ENCODE data around the gene KCTD3. TPM values are rescaled to one million over a fixed set of nuclear protein-coding genes. Genes with fewer than 3 reads are reported as not detected.
A peak's percentile ranks its signal among the peaks of the same experiment; 100 is the strongest.

KCTD3 gene
- total RNA-seq, 1 donor: 48.9 TPM

DNA sequence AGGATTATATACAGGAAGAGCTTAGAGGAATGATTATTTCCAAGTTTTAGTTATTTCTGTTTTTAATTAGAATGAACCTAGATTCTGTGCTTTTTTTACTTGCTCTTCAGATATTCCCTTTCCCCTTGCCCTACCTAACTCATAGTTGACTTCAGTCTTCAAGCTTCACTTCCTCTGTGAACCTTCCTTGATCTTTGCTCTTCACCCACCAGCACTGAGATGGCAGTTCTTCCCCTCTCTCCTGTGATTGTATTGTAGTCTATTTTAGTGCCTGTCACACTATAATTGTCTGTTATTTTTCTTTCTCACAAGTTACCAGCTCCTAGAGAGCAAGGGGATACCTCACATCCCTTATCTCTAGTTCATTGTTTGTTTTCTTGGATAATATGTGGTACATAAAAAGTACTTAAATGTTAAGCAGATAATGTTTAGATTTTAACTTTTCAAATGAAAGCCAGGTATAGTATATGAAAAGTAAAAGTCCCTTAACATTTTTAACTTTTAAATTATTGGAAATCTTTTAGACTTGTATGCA lies 33.2 kb downstream of the KCTD3 start:
- no peak overlapping the region for H3K27ac ChIP-seq (ENCODE audit: low read depth, low read length)
- H4K20me1 ChIP-seq (ENCODE audit: insufficient read depth, low read length): no peaks in the 10 kb centered on the region
- peaks cover 29% of the 10 kb centered on the region for H3K36me3 ChIP-seq (ENCODE audit: insufficient read depth, low read length)
- no peak overlapping the region for H3K4me2 ChIP-seq (ENCODE audit: insufficient read depth, low read length)
- peaks cover 13% of the 10 kb centered on the region for H3K4me1 ChIP-seq (ENCODE audit: insufficient read depth, low read length)
- no peaks in the 10 kb centered on the region for H3K27me3 ChIP-seq (ENCODE audit: insufficient read depth, low read length)
- H3K79me2 ChIP-seq (ENCODE audit: insufficient read depth, low read length): peaks cover 5% of the 10 kb centered on the region
- H3K9me3 ChIP-seq (ENCODE audit: low read depth, low read length): no peaks in the 10 kb centered on the region
- DNase-seq (ENCODE audit: insufficient read length, low spot score, missing footprints): no peak
- H2AFZ ChIP-seq (ENCODE audit: low read length): no peak overlapping the region
- H3K4me3 ChIP-seq (ENCODE audit: insufficient read depth, low read length): no peak overlapping the region
- TF ChIP-seq, protein P1, sequence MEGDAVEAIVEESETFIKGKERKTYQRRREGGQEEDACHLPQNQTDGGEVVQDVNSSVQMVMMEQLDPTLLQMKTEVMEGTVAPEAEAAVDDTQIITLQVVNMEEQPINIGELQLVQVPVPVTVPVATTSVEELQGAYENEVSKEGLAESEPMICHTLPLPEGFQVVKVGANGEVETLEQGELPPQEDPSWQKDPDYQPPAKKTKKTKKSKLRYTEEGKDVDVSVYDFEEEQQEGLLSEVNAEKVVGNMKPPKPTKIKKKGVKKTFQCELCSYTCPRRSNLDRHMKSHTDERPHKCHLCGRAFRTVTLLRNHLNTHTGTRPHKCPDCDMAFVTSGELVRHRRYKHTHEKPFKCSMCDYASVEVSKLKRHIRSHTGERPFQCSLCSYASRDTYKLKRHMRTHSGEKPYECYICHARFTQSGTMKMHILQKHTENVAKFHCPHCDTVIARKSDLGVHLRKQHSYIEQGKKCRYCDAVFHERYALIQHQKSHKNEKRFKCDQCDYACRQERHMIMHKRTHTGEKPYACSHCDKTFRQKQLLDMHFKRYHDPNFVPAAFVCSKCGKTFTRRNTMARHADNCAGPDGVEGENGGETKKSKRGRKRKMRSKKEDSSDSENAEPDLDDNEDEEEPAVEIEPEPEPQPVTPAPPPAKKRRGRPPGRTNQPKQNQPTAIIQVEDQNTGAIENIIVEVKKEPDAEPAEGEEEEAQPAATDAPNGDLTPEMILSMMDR (IDR thresholded peaks at IDR 0.05; ENCODE audit: extremely low read depth, low read depth, low read length): no peak

DNA sequence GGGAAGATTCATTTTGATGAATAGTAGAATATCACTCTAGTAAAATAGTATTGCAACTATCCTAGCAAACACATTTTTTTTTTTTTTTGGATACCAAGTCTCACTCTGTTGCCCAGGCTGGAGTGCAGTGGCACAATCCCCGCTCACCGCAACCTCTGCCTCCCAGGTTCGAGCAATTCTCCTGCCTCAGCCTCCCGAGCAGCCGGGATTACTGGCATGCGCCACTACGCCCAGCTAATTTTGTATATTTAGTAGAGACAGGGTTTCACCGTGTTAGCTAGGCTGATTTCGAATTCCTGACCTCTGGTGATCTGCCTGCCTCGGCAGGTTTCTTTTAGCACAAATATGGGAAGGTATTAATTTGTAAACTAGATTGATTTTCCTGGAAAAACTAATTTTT lies 33.8 kb downstream of the KCTD3 start:
- H3K4me3 ChIP-seq (ENCODE audit: insufficient read depth, low read length): no peak overlapping the region
- H3K4me1 ChIP-seq (ENCODE audit: insufficient read depth, low read length): peaks cover 13% of the 10 kb centered on the region
- H3K36me3 ChIP-seq (ENCODE audit: insufficient read depth, low read length): peaks cover 26% of the 10 kb centered on the region
- no peak overlapping the region for H3K27ac ChIP-seq (ENCODE audit: low read depth, low read length)
- H4K20me1 ChIP-seq (ENCODE audit: insufficient read depth, low read length): no peaks in the 10 kb centered on the region
- H3K79me2 ChIP-seq (ENCODE audit: insufficient read depth, low read length): peaks cover 5% of the 10 kb centered on the region
- TF ChIP-seq, protein P1 (IDR thresholded peaks at IDR 0.05; ENCODE audit: extremely low read depth, low read depth, low read length): no peak
- H3K9me3 ChIP-seq (ENCODE audit: low read depth, low read length): no peaks in the 10 kb centered on the region
- H3K4me2 ChIP-seq (ENCODE audit: insufficient read depth, low read length): no peak overlapping the region
- no peak overlapping the region for H2AFZ ChIP-seq (ENCODE audit: low read length)
- DNase-seq (ENCODE audit: insufficient read length, low spot score, missing footprints): no peak
- no peaks in the 10 kb centered on the region for H3K27me3 ChIP-seq (ENCODE audit: insufficient read depth, low read length)

DNA sequence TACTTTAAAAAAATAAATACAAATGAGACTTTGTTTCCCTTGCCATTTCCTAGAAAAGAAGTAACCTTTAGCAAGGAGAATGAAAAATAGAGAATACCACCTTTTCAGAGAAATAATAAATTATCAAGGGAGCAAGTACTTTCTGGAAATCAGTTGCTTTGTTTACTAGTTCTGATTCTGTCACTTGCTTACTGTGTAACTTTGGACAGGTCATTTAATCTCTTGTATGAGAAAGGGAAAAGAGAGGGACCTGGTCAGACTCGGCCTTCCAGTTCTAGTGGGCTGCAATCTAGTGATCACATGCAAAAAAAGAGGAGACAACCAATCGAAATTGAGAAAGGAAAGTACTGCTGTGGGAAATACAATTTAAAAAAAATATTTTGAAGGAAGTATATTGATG lies 34.2 kb downstream of the KCTD3 start:
- TF ChIP-seq, protein P1 (IDR thresholded peaks at IDR 0.05; ENCODE audit: extremely low read depth, low read depth, low read length): no peak

DNA sequence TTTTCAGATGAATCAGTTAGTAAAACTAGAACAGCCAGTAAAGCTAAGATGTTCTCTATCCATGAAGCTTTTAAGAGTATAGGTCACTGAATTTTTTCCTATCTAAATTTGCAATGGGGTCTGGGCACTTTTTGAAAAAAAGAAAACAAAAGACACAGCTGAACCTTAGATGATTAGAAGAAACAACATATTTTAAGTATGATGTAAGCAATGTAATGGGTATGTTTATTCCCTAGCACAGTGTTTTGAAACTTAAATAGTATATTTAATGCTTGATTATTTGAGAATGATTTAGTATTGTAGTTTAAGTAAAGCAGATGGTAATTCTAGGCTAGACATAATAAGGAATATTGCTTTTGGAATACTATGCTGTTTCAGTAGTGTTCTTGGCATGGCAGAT lies 36.2 kb downstream of the KCTD3 start:
- Histone ChIP-seq H2AFZ (ENCODE audit: low read length) (no peak overlapping the region), H3K4me1 (ENCODE audit: insufficient read depth, low read length) (peaks cover 16% of the 10 kb centered on the region), H4K20me1 (ENCODE audit: insufficient read depth, low read length) (no peaks in the 10 kb centered on the region), H3K36me3 (ENCODE audit: insufficient read depth, low read length) (peaks cover 25% of the 10 kb centered on the region), H3K27me3 (ENCODE audit: insufficient read depth, low read length) (no peaks in the 10 kb centered on the region), H3K9me3 (ENCODE audit: low read depth, low read length) (no peaks in the 10 kb centered on the region), H3K4me2 (ENCODE audit: insufficient read depth, low read length) (no peak overlapping the region), H3K27ac (ENCODE audit: low read depth, low read length) (peak overlapping the region; percentile 16), H3K79me2 (ENCODE audit: insufficient read depth, low read length) (peaks cover 2% of the 10 kb centered on the region), H3K4me3 (ENCODE audit: insufficient read depth, low read length) (no peak overlapping the region)
- TF ChIP-seq, protein P1 (IDR thresholded peaks at IDR 0.05; ENCODE audit: extremely low read depth, low read depth, low read length): no peak
- DNase-seq (ENCODE audit: insufficient read length, low spot score, missing footprints): no peak

More for the DNA sequence above, 34.2 kb downstream of the KCTD3 start:
- H3K27ac ChIP-seq (ENCODE audit: low read depth, low read length): no peak overlapping the region
- H3K36me3 ChIP-seq (ENCODE audit: insufficient read depth, low read length): peaks cover 23% of the 10 kb centered on the region
- H2AFZ ChIP-seq (ENCODE audit: low read length): no peak overlapping the region
- no peaks in the 10 kb centered on the region for H3K9me3 ChIP-seq (ENCODE audit: low read depth, low read length)
- no peaks in the 10 kb centered on the region for H4K20me1 ChIP-seq (ENCODE audit: insufficient read depth, low read length)
- H3K4me1 ChIP-seq (ENCODE audit: insufficient read depth, low read length): peaks cover 14% of the 10 kb centered on the region
- no peak for DNase-seq (ENCODE audit: insufficient read length, low spot score, missing footprints)
- no peaks in the 10 kb centered on the region for H3K27me3 ChIP-seq (ENCODE audit: insufficient read depth, low read length)
- H3K4me3 ChIP-seq (ENCODE audit: insufficient read depth, low read length): no peak overlapping the region
- H3K79me2 ChIP-seq (ENCODE audit: insufficient read depth, low read length): peaks cover 4% of the 10 kb centered on the region
- H3K4me2 ChIP-seq (ENCODE audit: insufficient read depth, low read length): no peak overlapping the region
